AG10803 (cell line): ENCODE results near the gene FAM9A.

Source experiments
- DNase-seq: peaks from one replicate; pipeline ENCODE4 v3.0.0; 2010; ENCODE audit warnings: low read depth
- H3K4me3 ChIP-seq: 2 replicates; pipeline ENCODE4 v1.5.1; 2011; ENCODE audit warnings: mild to moderate bottlenecking, low read length, control low read depth
- TF ChIP-seq, protein P1 (sequence below): conservative IDR thresholded peaks from 2 replicates; pipeline ENCODE4 v1.5.1; 2011; ENCODE audit warnings: mild to moderate bottlenecking, low read length, control low read depth, inconsistent platforms

The FAM9A gene

DNA sequence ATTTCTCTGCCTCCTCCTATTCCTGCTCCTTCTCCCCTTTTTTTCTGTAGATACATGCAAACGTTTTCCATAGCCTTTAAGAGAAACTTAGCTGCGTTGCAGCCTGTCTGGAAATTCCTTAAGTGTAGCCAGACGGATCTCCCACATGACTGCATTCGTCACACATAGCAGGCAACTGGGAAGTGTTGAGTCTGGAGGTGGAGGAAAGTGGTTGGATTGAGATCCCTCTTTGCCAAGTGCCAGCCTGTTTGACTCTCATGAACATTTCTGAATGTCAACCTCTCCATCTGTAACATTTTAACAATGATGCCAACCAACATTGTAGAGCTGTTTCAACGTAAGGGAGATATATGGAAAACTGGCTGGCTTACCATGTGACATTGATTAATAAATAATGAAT lies 45.1 kb upstream of the FAM9A start:
- no peak for DNase-seq
- H3K4me3 ChIP-seq: no peak overlapping the region
- TF ChIP-seq, protein P1, sequence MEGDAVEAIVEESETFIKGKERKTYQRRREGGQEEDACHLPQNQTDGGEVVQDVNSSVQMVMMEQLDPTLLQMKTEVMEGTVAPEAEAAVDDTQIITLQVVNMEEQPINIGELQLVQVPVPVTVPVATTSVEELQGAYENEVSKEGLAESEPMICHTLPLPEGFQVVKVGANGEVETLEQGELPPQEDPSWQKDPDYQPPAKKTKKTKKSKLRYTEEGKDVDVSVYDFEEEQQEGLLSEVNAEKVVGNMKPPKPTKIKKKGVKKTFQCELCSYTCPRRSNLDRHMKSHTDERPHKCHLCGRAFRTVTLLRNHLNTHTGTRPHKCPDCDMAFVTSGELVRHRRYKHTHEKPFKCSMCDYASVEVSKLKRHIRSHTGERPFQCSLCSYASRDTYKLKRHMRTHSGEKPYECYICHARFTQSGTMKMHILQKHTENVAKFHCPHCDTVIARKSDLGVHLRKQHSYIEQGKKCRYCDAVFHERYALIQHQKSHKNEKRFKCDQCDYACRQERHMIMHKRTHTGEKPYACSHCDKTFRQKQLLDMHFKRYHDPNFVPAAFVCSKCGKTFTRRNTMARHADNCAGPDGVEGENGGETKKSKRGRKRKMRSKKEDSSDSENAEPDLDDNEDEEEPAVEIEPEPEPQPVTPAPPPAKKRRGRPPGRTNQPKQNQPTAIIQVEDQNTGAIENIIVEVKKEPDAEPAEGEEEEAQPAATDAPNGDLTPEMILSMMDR: no peak

DNA sequence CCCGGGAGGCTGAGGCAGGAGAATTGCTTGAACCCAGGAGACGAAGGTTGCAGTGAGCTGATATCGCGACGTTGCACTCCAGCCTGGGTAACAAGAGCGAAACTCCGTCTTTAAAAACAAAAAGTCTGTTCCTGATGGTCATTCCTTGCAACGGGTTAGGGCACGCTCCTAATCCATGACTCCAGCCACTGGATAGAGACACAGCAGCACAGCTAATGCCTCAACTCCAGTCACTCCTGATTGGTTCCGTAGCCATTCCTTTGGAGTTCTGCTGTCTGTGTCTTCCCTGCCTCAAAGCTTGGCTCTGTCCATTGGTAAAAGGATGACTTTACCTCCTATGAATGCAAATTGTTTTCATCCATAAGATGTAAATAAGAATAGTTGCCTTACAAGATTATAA lies 44.3 kb upstream of the FAM9A start:
- no peak for DNase-seq
- TF ChIP-seq, protein P1: no peak
- no peak overlapping the region for H3K4me3 ChIP-seq

DNA sequence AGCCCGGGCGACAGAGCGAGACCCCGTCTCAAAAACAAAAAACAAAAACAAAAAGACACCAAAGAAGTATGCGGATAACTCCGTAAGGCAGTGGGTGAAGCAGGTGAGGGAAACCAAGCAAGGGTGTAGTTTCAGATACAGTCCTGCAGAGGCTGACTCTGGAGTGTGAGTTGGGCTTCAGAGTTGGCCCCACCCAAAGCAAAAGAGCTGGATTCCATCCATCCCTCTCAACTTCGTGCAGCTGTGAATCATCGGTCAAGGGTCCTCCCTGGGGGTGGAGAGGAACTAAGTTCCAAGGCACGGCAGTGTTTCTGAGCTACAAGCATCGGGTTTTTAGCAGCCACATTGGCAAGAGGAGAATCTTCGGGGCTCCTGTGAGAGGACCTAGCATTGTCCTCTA lies 43.9 kb upstream of the FAM9A start:
- H3K4me3 ChIP-seq: no peak overlapping the region
- TF ChIP-seq, protein P1: peak; percentile 13; the same call in 1 of the 2 replicates
- DNase-seq: peak; percentile 17

DNA sequence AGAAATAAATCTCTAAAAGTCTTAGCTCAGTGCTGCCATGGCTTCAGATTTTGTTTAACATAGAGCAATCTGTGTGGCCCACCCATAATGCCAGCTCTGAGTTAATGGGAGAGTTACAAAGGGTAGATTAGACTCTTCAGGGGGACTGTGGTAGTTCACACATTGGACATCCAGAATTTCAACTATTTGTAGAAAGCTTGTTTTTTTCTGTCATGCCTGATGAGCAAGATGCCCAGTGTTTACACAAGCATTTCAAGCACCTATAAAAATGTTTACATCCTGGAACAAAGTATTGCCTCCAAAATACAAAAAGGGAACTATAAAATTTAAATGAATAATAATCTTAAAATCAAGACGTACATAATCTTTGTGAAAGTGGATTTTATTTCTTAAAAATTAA lies 43.0 kb upstream of the FAM9A start:
- DNase-seq: no peak
- TF ChIP-seq, protein P1: no peak
- H3K4me3 ChIP-seq: no peak overlapping the region

DNA sequence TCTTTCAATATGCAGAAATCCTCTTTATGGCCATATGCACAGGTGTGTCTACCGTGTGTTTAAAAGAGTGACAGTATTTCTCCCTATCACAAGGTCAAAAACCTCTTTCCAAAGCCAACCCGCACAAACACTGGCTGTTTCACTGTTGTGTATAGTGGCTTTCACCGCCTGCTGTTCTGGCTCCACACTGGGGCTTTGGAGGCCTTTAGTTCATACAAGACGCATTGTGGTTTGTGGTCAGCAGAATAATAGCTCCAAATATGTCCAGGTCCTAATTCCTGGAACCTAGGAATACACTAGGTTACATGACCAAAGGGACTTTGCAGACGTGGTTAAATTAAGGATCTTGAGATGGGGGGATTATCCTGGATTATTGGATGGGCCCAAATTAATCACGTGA lies 40.7 kb upstream of the FAM9A start:
- no peak overlapping the region for H3K4me3 ChIP-seq
- TF ChIP-seq, protein P1: no peak
- DNase-seq: no peak

DNA sequence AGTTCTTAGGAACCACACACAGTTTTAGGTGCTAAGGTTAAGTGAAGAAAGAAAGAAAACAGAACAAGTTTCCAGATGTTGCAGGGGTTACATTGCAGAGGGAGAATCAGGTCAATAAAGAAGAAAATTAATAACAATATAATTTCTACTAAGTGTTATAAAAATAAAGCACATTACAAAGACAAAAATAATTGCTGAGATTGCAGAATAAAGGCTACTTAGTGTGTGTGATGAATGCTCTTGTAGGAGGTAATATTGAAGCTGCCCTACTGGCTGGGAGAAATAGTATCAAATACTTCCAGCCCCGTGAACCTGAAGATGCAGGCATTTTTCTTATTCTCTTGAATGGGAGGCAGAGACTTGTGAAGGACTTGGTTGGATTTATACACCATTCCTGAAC lies 33.2 kb upstream of the FAM9A start:
- no peak for DNase-seq
- TF ChIP-seq, protein P1: no peak
- H3K4me3 ChIP-seq: no peak overlapping the region

DNA sequence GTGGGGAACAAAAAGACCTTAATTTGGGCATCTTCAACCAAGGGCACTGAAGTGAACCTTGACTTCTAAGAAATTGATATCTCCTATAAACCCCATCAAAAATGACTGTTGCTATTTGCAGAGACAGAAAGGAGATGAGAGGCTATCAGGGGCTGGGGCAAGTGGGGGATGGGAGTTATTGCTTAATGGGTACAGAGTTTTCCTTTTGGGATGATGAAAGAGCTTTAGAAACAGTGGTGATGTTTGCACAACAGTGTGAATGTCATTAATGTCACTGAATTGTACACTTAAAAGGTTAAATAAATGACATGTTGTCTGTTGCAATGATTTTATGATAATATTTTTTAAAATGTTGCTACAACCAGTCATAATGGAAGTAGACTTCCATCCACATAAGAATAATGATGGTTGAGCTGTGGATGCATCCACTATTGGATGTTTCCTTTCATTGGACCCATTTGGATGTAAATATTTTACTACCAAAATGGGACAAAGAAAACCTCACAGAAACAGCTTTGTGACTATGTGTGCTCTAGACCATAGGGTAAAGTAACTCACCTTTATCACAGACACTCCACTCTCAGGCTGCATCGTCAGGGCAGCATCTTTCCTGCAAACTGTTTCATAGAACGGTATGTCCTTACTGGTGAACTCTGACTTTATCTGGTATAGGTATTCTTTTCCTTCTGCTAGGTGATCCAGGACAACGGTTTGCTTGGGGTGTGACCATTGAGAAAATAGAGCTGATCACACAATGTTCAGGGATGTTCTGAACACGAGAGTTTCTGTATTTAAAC lies 31.6 kb upstream of the FAM9A start:
- no peak for DNase-seq
- no peak overlapping the region for H3K4me3 ChIP-seq
- TF ChIP-seq, protein P1: no peak
